ENCODE data around the gene SNX24. TPM values are rescaled to one million over a fixed set of nuclear protein-coding genes. Genes with fewer than 3 reads are reported as not detected.

SNX24 gene
- total and polyA plus RNA-seq, 9 of the 15 experiments (the other 6 are each of a cell fraction or from before 2014, with no cell fraction given) = 5.3 to 10.1 (median 7.9) TPM

- POLR2A ChIA-PET = interaction anchor here (1.6 kb wide), 1 partner anchor 20 kb away, joined by 3 read pairs; no protein-coding TSS in a partner anchor
- in situ Hi-C loops (cut with MboI) = no loop called here
These were observed 161.8 kb downstream of the SNX24 start for GRCh38 chr5:123007182-123007581.

More at GRCh38 chr5:123007182-123007581, 161.8 kb downstream of the SNX24 start:
- CTCF ChIA-PET (ENCODE audit: low intra/inter-chr PET ratio) = interaction anchor here (0.6 kb wide), 1 partner anchor 739 kb away, joined by 3 read pairs; no protein-coding TSS in a partner anchor
- no peak overlapping the region for H3K4me3 ChIP-seq
- no TSS peak for BruUV-seq (replicated peaks)
- H3K79me2 ChIP-seq (ENCODE audit: control insufficient read depth, insufficient read depth, low read length) = no peaks in the 10 kb centered on the region
- no peak overlapping the region for H3K27ac ChIP-seq (ENCODE audit: extremely low read depth, low read depth, low read length)
- no peak for DNase-seq (ENCODE audit: extremely low read depth in 1 of 4, low spot score in 3 of 4)
- FAIRE-seq = no peak
- WGBS (ENCODE audit: insufficient coverage, low coverage, missing lambda C conversion rate) = 45% methylated on average over 6 of the region's 6 CpGs
- ATAC-seq = no peak
- H3K4me2 ChIP-seq (ENCODE audit: insufficient read depth, low read length) = no peak overlapping the region
- no peaks in the 10 kb centered on the region for H3K9me3 ChIP-seq (replicated peaks; ENCODE audit: control insufficient read depth, insufficient read depth, low read depth, low read length)
- H3K36me3 ChIP-seq (ENCODE audit: control insufficient read depth, insufficient read depth, low read length) = no peaks in the 10 kb centered on the region
- intact Hi-C loops (cut with micrococcal nuclease) = no loop called here
- TF ChIP-seq FOSL1 (tag; conservative IDR thresholded peaks at IDR 0.05) (no peak), CBX8 (IDR thresholded peaks at IDR 0.05; ENCODE audit: borderline replicate concordance, extremely low read depth, low read depth, low read length, poor library complexity, severe bottlenecking) (no peak), PHB (CRISPR knock-in tag; IDR thresholded peaks at IDR 0.05) (no peak), GTF3C2 (IDR thresholded peaks at IDR 0.05; ENCODE audit: borderline replicate concordance, extremely low read depth, insufficient read length) (no peak), CLOCK (CRISPR knock-in tag; IDR thresholded peaks at IDR 0.05; ENCODE audit: borderline replicate concordance) (no peak)
- TF ChIP-seq, protein P1, sequence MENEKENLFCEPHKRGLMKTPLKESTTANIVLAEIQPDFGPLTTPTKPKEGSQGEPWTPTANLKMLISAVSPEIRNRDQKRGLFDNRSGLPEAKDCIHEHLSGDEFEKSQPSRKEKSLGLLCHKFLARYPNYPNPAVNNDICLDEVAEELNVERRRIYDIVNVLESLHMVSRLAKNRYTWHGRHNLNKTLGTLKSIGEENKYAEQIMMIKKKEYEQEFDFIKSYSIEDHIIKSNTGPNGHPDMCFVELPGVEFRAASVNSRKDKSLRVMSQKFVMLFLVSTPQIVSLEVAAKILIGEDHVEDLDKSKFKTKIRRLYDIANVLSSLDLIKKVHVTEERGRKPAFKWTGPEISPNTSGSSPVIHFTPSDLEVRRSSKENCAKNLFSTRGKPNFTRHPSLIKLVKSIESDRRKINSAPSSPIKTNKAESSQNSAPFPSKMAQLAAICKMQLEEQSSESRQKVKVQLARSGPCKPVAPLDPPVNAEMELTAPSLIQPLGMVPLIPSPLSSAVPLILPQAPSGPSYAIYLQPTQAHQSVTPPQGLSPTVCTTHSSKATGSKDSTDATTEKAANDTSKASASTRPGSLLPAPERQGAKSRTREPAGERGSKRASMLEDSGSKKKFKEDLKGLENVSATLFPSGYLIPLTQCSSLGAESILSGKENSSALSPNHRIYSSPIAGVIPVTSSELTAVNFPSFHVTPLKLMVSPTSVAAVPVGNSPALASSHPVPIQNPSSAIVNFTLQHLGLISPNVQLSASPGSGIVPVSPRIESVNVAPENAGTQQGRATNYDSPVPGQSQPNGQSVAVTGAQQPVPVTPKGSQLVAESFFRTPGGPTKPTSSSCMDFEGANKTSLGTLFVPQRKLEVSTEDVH (IDR thresholded peaks at IDR 0.05; ENCODE audit: low read depth, partially characterized antibody) = no peak
- H4K20me1 ChIP-seq (replicated peaks; ENCODE audit: control insufficient read depth, insufficient read depth, low read length) = no peaks in the 10 kb centered on the region; the same call in 1 of the 2 replicates
- no peaks in the 10 kb centered on the region for H3K4me1 ChIP-seq (replicated peaks in 1 of 2; ENCODE audit: control insufficient read depth in 2 of 2, insufficient read depth in 2 of 2, low read length in 2 of 2)
- H3K9me1 ChIP-seq (ENCODE audit: control insufficient read depth, insufficient read depth, low read length) = no peaks in the 10 kb centered on the region
- no peak overlapping the region for H2AFZ ChIP-seq (ENCODE audit: low read depth, low read length)
- no peak overlapping the region for H3K9ac ChIP-seq (ENCODE audit: insufficient read depth in 1 of 2, low read depth in 2 of 2, low read length in 2 of 2)
- no peaks in the 10 kb centered on the region; a peak in 1 of 5 replicates for H3K27me3 ChIP-seq (ENCODE audit: control insufficient read depth in 2 of 2, insufficient read depth in 2 of 2, low read length in 2 of 2)
